ENCODE results near the gene DCC.

DNA sequence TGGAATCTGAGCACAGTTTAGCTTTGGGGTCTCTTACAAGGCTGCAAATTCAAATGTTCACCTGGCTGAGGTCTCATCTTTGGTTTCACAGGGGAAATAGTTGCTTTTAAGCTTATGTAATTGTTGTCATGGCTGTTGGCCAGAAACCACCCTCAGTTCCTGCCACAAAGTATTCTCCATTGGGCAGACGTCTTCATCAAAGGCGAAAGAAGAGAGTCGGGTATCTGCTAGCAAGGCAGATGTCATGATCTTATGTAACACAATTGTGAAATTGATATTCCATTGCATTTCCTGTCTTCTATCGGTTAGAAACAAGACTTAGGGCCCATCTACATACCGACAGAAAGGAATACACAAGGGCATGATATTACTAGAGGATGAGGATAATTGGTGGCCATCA, 1068.3 kb downstream of the DCC start:
- TF ChIP-seq, protein P1, sequence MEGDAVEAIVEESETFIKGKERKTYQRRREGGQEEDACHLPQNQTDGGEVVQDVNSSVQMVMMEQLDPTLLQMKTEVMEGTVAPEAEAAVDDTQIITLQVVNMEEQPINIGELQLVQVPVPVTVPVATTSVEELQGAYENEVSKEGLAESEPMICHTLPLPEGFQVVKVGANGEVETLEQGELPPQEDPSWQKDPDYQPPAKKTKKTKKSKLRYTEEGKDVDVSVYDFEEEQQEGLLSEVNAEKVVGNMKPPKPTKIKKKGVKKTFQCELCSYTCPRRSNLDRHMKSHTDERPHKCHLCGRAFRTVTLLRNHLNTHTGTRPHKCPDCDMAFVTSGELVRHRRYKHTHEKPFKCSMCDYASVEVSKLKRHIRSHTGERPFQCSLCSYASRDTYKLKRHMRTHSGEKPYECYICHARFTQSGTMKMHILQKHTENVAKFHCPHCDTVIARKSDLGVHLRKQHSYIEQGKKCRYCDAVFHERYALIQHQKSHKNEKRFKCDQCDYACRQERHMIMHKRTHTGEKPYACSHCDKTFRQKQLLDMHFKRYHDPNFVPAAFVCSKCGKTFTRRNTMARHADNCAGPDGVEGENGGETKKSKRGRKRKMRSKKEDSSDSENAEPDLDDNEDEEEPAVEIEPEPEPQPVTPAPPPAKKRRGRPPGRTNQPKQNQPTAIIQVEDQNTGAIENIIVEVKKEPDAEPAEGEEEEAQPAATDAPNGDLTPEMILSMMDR (conservative IDR thresholded peaks at IDR 0.05; ENCODE audit: low read length): no peak
- no peak for TF ChIP-seq EZH2phosphoT487 (IDR thresholded peaks at IDR 0.05; ENCODE audit: borderline replicate concordance)

Data from Loucy (cell line).